ENCODE results near the gene ZNF628.
"Not testable (repeated sequence)": the region's sequence is repeated elsewhere in the genome, so short reads cannot be mapped to it uniquely, and the experiment has no call there.

Gene ZNF628

DNA sequence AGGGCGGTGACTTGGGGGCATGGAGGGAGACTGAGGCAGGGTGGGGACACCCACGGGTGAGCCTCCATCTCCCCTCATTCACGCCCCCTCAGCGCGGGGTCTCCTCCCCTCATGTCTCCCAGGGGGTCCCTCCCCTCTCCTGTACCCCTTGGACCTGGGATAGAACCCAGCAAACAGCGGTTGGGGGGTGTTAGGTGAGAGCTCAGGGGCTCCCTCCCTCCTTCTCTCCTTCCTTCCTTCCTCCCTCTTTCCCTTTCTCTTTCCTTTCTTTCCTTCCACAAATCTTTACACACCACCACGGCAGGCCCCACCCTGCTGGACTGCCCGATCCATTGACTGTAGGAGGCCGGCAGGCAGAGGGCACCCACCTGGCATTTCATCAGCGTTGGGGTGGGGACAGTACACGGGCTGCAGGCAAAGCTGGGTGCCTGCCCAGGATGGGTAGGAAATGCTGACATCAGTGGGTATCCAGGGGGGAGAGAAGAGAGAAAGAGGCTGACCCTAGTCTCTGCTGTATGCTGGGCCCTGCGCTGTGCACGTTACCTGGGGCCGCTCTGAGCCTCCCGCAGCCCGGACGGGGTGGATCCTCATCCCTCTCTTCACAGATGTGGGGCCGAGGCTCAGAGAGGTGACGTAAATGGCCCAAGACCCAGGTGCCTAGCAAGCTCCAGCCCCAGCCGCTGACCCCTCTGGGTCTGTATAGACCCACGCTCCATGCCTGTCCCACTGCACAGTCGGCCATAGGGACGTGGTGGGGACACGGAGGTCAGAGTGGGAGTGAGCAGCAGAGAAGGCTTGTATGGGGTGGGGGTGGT, 15.3 kb downstream of the ZNF628 start:
- no peak for TF ChIP-seq ZFX (IDR thresholded peaks at IDR 0.05)
- TF ChIP-seq, protein P1, sequence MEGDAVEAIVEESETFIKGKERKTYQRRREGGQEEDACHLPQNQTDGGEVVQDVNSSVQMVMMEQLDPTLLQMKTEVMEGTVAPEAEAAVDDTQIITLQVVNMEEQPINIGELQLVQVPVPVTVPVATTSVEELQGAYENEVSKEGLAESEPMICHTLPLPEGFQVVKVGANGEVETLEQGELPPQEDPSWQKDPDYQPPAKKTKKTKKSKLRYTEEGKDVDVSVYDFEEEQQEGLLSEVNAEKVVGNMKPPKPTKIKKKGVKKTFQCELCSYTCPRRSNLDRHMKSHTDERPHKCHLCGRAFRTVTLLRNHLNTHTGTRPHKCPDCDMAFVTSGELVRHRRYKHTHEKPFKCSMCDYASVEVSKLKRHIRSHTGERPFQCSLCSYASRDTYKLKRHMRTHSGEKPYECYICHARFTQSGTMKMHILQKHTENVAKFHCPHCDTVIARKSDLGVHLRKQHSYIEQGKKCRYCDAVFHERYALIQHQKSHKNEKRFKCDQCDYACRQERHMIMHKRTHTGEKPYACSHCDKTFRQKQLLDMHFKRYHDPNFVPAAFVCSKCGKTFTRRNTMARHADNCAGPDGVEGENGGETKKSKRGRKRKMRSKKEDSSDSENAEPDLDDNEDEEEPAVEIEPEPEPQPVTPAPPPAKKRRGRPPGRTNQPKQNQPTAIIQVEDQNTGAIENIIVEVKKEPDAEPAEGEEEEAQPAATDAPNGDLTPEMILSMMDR (conservative IDR thresholded peaks at IDR 0.05) = no peak

DNA sequence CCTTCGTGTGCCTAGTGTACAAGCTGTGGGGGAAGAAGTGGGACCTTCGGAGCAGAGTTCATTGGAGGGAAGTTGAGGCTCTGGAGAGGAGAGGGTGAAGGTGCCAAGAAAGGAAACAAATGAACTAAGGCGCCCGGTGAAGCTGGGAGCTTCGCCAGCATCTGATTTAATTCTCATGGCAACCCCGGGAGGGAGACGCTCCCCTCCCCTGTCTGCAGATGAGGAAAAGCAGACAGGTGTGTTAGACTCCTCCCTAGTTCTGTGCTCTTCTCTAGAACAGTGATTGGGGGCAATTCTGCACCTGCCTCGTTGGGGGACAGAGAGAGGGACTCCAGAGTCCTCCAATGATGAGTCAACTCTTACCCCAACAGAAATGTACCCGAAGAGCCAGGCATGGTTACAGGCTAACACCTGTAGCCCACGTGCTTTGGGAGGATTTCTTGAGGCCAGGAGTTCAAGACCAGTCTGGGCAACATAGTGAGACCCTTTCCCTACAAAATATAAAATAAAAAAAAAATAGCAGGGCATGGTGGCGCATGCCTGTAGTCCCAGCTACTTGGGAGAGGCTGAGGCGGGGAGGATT, 16.0 kb downstream of the ZNF628 start:
- no peak overlapping the region for H3K27ac ChIP-seq
- no peak for TF ChIP-seq ZFX (IDR thresholded peaks at IDR 0.05)
- TF ChIP-seq, protein P1 (conservative IDR thresholded peaks at IDR 0.05) = no peak

More for the DNA sequence above, 15.3 kb downstream of the ZNF628 start:
- no peak overlapping the region for H3K27ac ChIP-seq

DNA sequence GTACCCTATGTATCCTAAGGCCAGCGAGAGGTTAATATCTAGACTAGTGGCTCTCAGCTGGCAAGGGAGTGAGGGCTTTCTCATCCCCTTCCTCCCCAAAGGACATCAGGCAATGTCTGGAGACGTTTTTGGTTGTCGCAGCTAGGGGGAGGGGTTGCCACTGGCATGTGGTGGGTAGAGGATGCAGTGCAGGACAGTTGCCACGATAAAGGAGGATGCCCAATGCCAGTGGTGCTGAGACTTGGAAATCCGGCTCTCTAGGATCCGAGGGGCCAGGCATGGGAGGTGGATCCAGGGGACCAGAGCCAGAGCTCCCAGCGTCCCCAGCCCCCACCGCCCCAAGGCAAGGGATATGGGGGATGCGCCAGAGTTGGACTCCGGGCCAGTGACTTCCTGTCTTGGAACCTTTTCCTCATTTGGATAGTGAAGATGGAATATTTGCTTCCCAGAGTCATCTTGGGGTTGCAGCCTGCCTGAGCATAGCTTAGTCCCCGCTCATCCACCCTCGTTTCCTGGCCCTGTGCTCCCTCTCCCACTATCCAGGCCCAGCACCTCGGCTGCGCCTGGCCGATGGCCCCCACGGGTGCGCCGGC, 16.7 kb downstream of the ZNF628 start:
- no peak overlapping the region for H3K27ac ChIP-seq

DNA sequence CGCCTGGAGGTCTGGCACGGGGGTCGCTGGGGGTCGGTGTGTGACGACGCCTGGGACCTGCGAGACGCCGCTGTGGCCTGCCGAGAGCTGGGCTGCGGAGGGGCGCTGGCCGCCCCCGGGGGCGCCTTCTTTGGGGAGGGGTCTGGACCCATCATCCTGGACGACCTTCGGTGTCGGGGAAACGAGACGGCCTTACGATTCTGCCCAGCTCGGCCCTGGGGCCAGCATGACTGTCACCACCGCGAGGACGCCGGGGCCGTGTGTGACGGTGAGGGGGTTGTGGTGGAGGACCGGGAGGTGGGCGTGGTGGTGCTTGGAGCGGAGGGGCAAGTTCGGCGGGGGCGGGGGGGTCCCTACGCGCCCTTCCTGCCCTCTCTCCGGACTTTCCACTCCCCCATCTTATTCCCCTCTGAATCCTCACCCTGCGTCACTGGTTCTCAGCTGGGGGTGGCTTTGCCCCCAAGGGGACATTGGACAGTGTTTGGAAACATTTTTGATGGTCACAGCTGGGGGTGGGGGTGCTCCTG, 17.3 kb downstream of the ZNF628 start:
- no peak overlapping the region for H3K27ac ChIP-seq
- no peak for TF ChIP-seq ZFX (IDR thresholded peaks at IDR 0.05)
- TF ChIP-seq, protein P1 (conservative IDR thresholded peaks at IDR 0.05) = no peak

More for the DNA sequence above, 16.7 kb downstream of the ZNF628 start:
- TF ChIP-seq, protein P1 (conservative IDR thresholded peaks at IDR 0.05) = no peak
- TF ChIP-seq ZFX (IDR thresholded peaks at IDR 0.05) = no peak

DNA sequence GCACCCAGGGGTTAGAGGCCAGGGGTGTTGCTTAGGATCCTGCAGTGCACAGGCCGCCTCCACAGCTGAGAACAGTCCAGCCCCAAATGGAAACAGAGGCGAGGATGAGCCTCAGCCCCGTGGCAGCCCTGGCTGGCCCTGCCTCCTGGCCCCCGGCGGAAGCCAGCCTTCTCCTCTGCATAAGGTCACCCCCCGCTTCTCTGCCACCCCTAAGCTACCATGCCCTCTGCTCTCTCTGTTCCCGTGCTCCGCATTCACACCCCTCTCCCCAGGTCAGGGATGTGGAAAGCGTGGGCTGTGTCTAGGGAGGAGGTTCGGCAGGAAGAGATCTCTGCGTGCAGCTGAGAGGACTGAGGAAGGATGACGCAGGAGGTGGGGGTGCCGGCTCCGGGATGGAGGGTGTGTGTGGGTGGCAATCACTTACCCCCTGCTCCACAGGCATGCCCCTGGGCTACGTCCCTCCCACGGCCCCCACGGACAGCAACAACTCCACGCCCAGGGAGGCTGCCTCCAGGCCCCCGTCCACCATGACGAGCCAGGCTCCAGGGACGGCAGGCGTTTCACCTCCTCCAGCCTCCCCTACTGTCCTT, 17.9 kb downstream of the ZNF628 start:
- H3K27ac ChIP-seq = no peak overlapping the region
- no peak for TF ChIP-seq ZFX (IDR thresholded peaks at IDR 0.05)
- TF ChIP-seq, protein P1 (conservative IDR thresholded peaks at IDR 0.05) = no peak

DNA sequence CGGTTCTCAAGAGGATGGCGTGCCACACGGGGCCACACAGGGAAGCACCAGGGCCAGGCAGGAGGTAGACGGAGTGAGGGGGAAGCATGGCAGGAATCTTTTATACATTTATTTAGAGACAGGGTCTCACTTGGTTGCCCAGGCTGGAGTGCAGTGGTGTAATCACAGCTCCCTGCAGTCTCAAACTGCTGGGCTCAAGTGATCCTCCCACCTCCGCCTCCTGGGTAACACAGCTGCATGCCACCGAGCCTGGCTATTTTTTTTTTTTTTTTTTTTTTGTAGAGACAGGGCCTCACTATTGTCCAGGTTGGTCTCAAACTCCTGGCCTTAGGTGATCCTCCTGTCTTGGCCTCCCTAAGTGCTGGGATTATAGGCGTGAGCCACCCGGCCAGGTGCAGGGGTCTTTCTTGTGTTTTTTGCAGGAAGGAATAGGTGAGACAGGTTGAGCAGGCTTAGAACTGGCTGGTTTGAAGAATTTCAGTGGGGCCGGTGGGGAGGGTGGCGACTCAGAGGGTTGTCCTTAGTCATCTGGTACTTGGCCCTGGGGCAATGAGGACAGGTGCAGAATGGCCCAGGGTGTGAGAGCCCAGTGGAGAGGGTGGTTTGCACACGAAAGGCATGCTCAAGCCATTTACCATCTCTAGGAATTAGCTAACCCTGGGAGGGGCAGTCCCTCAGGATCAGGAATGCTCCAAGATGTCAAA, 19.4 kb downstream of the ZNF628 start:
- H3K27ac ChIP-seq = no peak overlapping the region
- TF ChIP-seq ZFX (IDR thresholded peaks at IDR 0.05) = no peak
- TF ChIP-seq, protein P1 (conservative IDR thresholded peaks at IDR 0.05) = no peak

DNA sequence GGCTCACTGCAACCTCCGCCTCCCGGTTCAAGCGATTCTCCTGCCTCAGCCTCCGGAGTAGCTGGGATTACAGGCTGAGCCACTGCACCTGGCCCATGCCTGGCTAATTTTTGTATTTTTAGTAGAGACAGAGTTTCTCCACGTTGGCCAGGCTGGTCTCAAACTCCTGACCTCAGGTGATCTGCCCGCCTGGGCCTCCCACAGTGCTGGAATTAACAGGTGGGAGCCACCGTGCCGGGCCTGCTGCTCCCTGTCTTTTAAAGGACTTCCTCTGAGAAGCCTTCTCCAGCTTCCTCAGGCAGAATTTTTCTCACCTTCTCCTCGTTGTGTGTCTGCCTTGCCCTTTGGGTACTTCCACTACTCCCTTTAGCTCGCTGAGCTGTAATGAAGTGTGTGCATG, 20.4 kb downstream of the ZNF628 start:
- H3K27ac ChIP-seq = not testable (repeated sequence)
